ENCODE results near the gene ATXN8OS.
"Not testable (repeated sequence)": the region's sequence is repeated elsewhere in the genome, so short reads cannot be mapped to it uniquely, and the experiment has no call there.

ATXN8OS gene

GRCh38 chr13:70107498-70108281 lies at the start of gene ATXN8OS:
ATXN8OS (plus strand) TSS chr13:70107826.
- DNase-seq, result no peak

GRCh38 chr13:70080012-70080411 lies 27.6 kb upstream of the ATXN8OS start:
- no peak for DNase-seq

DNA sequence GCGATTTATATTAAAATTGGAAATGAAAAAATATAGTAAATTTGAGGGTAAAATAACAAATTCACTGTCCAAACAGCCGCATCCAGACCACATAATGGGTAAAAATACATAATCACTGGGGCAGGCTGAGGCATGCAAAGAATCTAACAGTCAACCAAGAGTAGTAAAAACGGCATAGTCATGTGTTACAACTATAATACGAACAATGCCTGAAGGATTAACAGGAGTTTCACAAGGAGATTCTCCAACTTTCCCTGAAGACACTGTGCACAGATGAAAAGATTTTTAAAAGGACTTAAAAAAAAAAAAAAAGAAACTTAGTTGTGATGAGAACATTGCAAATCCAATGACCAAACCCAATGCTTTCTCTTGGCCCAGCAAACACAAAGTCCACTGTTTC lies 20.4 kb upstream of the ATXN8OS start:
- no peak for DNase-seq

DNA sequence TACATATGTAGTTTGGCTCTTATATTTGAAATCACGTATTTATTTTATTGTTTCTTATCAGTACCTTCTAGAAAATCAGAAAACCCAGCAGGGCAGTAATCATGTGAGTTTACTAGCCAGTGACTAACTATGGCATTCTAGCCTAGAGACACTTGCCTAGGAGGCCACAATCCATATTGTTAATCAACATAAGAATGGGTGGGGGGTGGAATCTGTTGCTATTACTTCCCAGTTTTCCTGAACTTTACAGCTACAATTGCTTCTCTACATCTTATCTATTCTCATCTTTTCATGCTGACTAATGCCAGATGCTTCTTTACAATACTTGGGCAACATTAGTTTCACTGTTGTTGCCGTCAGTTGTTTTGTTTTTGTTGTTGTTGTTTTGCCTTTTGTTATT lies 18.7 kb upstream of the ATXN8OS start:
- no peak for DNase-seq

GRCh38 chr13:70090036-70090723 lies 17.4 kb upstream of the ATXN8OS start:
- no peak for DNase-seq

GRCh38 chr13:70098669-70099068 lies 9.0 kb upstream of the ATXN8OS start:
- no peak for DNase-seq

DNA sequence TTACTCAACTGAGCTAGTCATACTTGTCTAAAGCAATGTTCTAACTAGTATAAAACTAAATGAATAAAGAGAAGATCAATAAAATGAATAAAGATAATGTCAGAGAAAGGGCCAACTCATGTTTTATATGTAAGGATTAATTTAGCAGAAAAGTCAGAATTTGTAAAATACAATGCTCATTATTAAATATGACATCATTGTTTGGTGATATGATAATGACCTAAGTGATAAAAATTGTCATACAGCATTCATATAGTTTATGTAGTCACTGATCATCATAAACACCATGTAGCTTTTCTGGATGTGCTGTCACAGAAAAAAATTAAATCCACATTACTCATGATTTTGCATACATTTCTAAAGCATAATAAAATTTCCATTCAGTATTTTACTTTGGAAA lies 3.1 kb upstream of the ATXN8OS start:
- no peak for DNase-seq

DNA sequence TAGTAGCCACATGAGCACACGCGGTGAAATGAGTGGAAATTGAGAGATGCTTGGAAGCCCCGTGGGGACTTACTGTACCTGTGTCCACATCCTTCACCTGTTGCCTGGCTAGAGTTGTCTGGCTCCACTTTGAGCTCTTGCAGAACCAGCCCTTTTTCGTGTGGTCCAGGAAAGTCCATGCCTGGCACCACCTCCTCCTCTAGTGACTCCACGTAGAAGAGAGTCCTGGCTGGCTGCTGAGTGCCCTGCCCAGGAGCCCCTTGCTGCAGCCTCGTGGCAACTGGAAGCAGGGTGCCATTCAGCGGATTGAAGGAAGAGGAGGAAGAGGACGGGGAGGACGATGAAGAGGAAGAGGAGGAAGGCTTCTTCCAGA lies 515 bp upstream of the ATXN8OS start:
- no peak for DNase-seq

DNA sequence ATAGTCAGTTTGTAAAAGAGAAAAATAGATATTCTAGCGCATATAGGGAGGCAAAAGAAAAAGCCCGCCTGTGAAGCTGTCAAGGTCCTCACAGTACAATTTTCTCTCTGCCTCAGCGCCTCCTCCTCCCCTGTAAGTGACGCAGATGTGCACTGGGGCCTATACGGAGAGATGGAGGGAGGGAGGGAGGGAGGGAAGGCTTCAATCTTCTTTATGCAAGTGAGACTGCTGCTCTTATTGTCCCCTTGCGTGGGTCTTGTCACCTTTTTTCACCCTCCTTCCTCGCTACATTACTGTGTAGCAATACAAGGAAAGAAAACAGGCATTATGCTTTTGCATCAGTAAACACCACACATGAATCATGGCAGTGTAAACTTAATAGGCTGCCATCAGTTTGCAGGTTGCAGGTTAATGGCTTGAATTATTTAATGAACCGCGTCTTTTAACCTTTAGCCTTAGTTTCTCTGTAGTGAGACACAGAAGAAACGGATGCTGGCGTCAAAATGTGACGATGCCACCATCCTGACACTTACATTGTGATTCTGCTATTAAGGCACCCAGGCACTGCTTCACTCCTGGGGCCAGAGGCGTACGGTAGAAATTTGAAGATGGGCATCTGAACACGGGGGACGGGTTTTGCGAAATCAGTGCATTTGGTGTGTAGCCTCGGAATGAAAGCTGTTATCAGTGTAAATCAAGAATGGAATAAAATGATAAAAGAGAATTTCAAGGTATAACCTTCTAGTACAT lies 905 bp downstream of the ATXN8OS start, which contains the start of gene KLHL1:
TSS of gene KLHL1 (minus strand) at position 97 of the 750 bp plus-strand sequence. CDS start 753 bp downstream, outside the sequence.
- no peak for DNase-seq

- no peak for DNase-seq
Observed at GRCh38 chr13:70117338-70117905, 9.8 kb downstream of the ATXN8OS start.

DNA sequence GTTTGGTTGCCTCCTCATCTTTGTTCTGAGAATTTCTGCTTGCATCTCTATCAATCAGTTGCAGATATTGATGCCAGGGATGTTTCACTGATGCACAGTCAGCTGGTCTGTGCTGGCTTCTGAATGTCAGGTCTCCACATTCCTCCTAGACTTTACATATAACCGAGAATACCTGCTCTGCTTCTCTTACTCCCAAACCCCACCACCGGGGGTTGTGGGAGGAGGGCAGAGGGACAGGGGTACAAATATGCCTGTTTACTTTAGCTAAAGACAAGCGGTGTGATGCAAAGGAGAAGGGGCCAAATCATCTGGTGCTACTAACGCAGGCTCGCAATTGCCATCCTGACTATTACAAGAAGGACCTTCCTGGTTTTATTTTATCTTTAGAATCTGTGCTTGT lies 18.1 kb downstream of the ATXN8OS start:
- no peak for DNase-seq

- no peak for DNase-seq
Observed at GRCh38 chr13:70128098-70128497, 20.5 kb downstream of the ATXN8OS start.

DNA sequence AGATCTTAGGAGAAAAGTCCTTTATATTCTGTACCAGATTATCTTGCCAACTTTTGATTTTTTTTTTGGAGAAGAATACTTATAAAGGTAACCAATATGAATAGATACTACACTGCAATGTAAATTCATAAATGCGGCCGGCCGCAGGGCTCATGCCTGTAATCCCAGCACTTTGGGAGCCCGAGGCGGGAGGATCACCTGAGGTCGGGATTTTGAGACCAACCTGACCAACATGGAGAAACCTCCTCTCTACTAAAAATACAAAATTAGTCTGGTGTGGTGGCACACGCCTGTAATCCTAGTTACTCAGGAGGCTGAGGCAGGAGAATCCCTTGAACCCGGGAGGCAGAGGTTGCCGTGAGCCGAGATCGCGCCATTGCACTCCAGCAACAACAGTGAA lies 35.0 kb downstream of the ATXN8OS start:
- DNase-seq, result not testable (repeated sequence)

GRCh38 chr13:70162141-70162540 lies 54.5 kb downstream of the ATXN8OS start:
- DNase-seq, result no peak

DNA sequence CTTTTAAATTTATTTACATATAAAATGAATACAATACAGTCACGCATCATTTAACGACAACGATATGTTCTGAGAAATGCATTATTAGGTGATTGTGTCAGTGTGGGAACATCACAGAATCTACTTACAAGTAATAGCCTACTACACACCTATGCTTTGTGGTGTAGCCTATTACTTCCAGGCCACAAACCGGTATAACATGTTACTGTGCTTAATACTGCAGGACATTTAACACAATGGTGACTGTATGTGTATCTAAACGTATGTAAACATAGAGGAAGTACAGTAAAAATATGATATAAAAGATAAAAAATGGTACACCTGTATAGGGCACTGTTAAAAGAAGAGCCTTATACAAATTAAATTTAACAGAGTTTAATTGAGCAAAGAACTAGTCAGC lies 63.1 kb downstream of the ATXN8OS start:
- DNase-seq, result no peak

DNA sequence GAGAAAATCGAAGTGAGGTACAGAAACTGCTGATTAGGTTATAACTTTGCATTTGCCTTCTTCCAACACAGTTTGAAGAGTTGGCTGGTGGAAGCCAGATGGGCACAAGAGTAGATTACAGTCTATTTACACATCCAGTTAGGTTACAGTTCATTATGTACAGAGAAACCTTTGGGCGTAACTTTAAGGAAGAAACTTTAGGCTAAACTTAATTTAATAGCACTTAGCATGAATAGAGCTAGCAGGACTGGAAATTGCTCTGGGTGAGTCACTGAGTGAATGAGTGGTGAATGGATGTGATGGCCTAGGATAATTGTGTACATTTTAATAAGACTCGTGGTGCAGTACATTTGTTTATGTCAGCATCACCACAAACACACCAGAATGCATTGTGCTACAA lies 63.5 kb downstream of the ATXN8OS start:
- no peak for DNase-seq

GRCh38 chr13:70172946-70173597 lies 65.4 kb downstream of the ATXN8OS start:
- no peak for DNase-seq

DNA sequence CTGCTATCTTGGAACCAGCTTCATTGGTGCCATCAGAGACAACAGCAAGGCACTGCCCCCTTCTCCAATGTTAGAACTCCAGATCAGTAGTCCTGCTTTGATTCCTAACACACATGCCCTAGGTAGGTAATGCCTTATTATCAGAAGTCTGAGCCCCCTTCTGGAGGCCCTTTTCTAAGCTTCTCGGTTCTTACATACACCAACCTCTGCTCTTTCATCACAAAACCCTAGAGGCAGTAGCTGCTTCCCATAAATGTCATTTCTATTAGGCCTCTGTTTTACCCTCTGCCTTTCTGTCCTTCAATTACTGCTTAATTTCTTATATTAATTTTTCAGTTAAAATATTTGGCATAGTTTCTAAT lies 66.0 kb downstream of the ATXN8OS start:
- no peak for DNase-seq

GRCh38 chr13:70178346-70178745 lies 70.7 kb downstream of the ATXN8OS start:
- no peak for DNase-seq

Data from CD4-positive, alpha-beta T cell treated with Interleukin-12 subunit alpha and Interleukin-12 subunit beta, for 1 hour (primary cell).